K562 treated with DMSO at 1 percent for 24 hours (cell line): ENCODE data around the gene PDE4DIP. TPM values are rescaled to one million over a fixed set of nuclear protein-coding genes. Genes with fewer than 3 reads are reported as not detected.

Experiments used
- total RNA-seq: library from RNA; unstranded; fragments of 300-600 nt; gene quantifications from 2 replicates; pipeline ENCODE4 v1.2.3, GENCODE V29; 2022; ENCODE audit warnings: low read depth; ENCODE audit not compliant: insufficient read depth

Gene PDE4DIP
- total RNA-seq, result 191 and 218 TPM in 2 replicates

GRCh38 chr1:148844220-148844619, at the start of gene PDE4DIP:
PDE4DIP (plus strand) TSS chr1:148844428; CDS start chr1:148844775, 347 bp downstream.

Other genes starting within 250 kb of the PDE4DIP start
- 3.7 and 7.4 TPM in 2 replicates for gene NBPF14, start 248.4 kb upstream of the PDE4DIP start, total RNA-seq
- 2.4 and 3.6 TPM in 2 replicates for gene NUDT4B, start 95.7 kb upstream of the PDE4DIP start, total RNA-seq